H1 (cell line): Measurements from ENCODE around the gene LAMB3. TPM values are rescaled to one million over a fixed set of nuclear protein-coding genes. Genes with fewer than 3 reads are reported as not detected.

ENCODE experiments used
- EGR1 ChIP-seq: IDR thresholded peaks from 2 replicates; pipeline ENCODE4 v1.6.1; 2011; ENCODE audit warnings: low read depth, low read length, borderline replicate concordance
- KDM4A ChIP-seq: IDR thresholded peaks from one replicate; pipeline ENCODE4 v1.7.1; 2012; ENCODE audit warnings: low read depth, mild to moderate bottlenecking, moderate library complexity, low read length, inconsistent platforms; ENCODE audit not compliant: severe bottlenecking
- MAFK ChIP-seq: IDR thresholded peaks from 2 replicates; pipeline ENCODE4 v1.6.1; 2012; ENCODE audit warnings: low read depth, mild to moderate bottlenecking, improper control_type of control experiment, low read length
- POU5F1 ChIP-seq: IDR thresholded peaks from 2 replicates; pipeline ENCODE4 v1.6.1; 2011; ENCODE audit warnings: low read depth, mild to moderate bottlenecking, low read length, moderate library complexity
- RAD21 ChIP-seq, 2 experiments: IDR thresholded peaks in 1 of 2; conservative IDR thresholded peaks in 1 of 2; 2 replicates each; pipeline ENCODE4 v1.6.1; 2011; ENCODE audit warnings: low read depth in 2 of 2, low read length in 2 of 2, improper control_type of control experiment in 1 of 2, inconsistent platforms in 1 of 2, mild to moderate bottlenecking in 1 of 2, moderate library complexity in 1 of 2
- SIRT6 ChIP-seq: IDR thresholded peaks from one replicate; pipeline ENCODE4 v1.7.1; 2012; ENCODE audit warnings: low read length, inconsistent platforms
- SRF ChIP-seq: IDR thresholded peaks from 2 replicates; pipeline ENCODE4 v1.6.1; 2011; ENCODE audit warnings: mild to moderate bottlenecking, low read depth, low read length, moderate library complexity
- TAF7 ChIP-seq: optimal IDR thresholded peaks from 2 replicates; pipeline ENCODE3; 2011; ENCODE audit warnings: low read depth, mild to moderate bottlenecking, inconsistent platforms, low read length, moderate library complexity, borderline replicate concordance
- TCF12 ChIP-seq: IDR thresholded peaks from 2 replicates; pipeline ENCODE4 v1.6.1; 2011; ENCODE audit warnings: low read depth, mild to moderate bottlenecking, low read length
- polyA plus RNA-seq, 7 experiments: library from polyadenylated mRNA; depleted of rRNA in 3 of 7; stranded (reverse) in 5 of 7; unstranded in 2 of 7; fragments of >200 nt in 5 of 7; fragments of 200-250 nt in 2 of 7; gene quantifications; 1 replicate in 5 of 7; 2 replicates in 1 of 7; 4 replicates in 1 of 7; pipeline versions ENCODE4 v1.2.1 to v1.2.3, GENCODE V29; 2011 to 2013; ENCODE audit warnings: missing spikeins in 2 of 7, mixed read lengths in 2 of 7
- total RNA-seq: library from RNA; stranded (reverse); fragmentation: NEBNext Ultra II Directional; extraction: Animal tissue kit (Norgen Biotek cat#: 25700); gene quantifications from 2 replicates; pipeline ENCODE4 v1.2.1, GENCODE V29; 2021
- TF ChIP-seq, protein P1 (sequence below): fragments of 300-600 bp; sonication (generic); IDR thresholded peaks from 2 replicates; pipeline ENCODE4 v1.7.1; 2012; ENCODE audit warnings: low read length, moderate library complexity, mild to moderate bottlenecking, inconsistent platforms; ENCODE audit not compliant: insufficient replicate concordance

Gene LAMB3
- total and polyA plus RNA-seq, 2 of the 8 experiments (the other 6 are each of a cell fraction or from before 2014, with no cell fraction given): 0.45 to 0.50 TPM

DNA sequence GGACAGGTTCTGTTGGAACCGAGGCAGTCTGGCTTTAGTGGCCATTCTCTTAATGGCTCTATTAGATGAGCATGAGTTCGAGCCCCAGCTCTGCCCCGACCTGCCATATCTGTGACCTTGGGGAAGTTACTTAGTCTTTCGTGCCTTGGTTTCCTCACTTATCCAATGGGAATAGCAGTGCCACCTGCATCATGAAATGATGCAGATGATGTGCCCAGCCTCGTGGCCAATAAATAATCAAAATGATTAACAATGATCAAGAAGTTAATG is 38.1 kb downstream of the LAMB3 start (continued):
- TF ChIP-seq, protein P1, sequence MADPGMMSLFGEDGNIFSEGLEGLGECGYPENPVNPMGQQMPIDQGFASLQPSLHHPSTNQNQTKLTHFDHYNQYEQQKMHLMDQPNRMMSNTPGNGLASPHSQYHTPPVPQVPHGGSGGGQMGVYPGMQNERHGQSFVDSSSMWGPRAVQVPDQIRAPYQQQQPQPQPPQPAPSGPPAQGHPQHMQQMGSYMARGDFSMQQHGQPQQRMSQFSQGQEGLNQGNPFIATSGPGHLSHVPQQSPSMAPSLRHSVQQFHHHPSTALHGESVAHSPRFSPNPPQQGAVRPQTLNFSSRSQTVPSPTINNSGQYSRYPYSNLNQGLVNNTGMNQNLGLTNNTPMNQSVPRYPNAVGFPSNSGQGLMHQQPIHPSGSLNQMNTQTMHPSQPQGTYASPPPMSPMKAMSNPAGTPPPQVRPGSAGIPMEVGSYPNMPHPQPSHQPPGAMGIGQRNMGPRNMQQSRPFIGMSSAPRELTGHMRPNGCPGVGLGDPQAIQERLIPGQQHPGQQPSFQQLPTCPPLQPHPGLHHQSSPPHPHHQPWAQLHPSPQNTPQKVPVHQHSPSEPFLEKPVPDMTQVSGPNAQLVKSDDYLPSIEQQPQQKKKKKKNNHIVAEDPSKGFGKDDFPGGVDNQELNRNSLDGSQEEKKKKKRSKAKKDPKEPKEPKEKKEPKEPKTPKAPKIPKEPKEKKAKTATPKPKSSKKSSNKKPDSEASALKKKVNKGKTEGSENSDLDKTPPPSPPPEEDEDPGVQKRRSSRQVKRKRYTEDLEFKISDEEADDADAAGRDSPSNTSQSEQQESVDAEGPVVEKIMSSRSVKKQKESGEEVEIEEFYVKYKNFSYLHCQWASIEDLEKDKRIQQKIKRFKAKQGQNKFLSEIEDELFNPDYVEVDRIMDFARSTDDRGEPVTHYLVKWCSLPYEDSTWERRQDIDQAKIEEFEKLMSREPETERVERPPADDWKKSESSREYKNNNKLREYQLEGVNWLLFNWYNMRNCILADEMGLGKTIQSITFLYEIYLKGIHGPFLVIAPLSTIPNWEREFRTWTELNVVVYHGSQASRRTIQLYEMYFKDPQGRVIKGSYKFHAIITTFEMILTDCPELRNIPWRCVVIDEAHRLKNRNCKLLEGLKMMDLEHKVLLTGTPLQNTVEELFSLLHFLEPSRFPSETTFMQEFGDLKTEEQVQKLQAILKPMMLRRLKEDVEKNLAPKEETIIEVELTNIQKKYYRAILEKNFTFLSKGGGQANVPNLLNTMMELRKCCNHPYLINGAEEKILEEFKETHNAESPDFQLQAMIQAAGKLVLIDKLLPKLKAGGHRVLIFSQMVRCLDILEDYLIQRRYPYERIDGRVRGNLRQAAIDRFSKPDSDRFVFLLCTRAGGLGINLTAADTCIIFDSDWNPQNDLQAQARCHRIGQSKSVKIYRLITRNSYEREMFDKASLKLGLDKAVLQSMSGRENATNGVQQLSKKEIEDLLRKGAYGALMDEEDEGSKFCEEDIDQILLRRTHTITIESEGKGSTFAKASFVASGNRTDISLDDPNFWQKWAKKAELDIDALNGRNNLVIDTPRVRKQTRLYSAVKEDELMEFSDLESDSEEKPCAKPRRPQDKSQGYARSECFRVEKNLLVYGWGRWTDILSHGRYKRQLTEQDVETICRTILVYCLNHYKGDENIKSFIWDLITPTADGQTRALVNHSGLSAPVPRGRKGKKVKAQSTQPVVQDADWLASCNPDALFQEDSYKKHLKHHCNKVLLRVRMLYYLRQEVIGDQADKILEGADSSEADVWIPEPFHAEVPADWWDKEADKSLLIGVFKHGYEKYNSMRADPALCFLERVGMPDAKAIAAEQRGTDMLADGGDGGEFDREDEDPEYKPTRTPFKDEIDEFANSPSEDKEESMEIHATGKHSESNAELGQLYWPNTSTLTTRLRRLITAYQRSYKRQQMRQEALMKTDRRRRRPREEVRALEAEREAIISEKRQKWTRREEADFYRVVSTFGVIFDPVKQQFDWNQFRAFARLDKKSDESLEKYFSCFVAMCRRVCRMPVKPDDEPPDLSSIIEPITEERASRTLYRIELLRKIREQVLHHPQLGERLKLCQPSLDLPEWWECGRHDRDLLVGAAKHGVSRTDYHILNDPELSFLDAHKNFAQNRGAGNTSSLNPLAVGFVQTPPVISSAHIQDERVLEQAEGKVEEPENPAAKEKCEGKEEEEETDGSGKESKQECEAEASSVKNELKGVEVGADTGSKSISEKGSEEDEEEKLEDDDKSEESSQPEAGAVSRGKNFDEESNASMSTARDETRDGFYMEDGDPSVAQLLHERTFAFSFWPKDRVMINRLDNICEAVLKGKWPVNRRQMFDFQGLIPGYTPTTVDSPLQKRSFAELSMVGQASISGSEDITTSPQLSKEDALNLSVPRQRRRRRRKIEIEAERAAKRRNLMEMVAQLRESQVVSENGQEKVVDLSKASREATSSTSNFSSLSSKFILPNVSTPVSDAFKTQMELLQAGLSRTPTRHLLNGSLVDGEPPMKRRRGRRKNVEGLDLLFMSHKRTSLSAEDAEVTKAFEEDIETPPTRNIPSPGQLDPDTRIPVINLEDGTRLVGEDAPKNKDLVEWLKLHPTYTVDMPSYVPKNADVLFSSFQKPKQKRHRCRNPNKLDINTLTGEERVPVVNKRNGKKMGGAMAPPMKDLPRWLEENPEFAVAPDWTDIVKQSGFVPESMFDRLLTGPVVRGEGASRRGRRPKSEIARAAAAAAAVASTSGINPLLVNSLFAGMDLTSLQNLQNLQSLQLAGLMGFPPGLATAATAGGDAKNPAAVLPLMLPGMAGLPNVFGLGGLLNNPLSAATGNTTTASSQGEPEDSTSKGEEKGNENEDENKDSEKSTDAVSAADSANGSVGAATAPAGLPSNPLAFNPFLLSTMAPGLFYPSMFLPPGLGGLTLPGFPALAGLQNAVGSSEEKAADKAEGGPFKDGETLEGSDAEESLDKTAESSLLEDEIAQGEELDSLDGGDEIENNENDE: no peak
- TF ChIP-seq SRF (no peak), TCF12 (no peak), KDM4A (no peak), POU5F1 (no peak), MAFK (no peak), RAD21 (IDR thresholded peaks at IDR 0.05 in 1 of 2, conservative IDR thresholded peaks at IDR 0.05 in 1 of 2; ENCODE audit: low read depth in 2 of 2, low read length in 2 of 2) (no peak), TAF7 (no peak), SIRT6 (no peak), EGR1 (no peak)
